ENCODE data around the gene POR. TPM values are rescaled to one million over a fixed set of nuclear protein-coding genes. Genes with fewer than 3 reads are reported as not detected.
A peak's percentile ranks its signal among the peaks of the same experiment; 100 is the strongest.
"Not testable (repeated sequence)": the region's sequence is repeated elsewhere in the genome, so short reads cannot be mapped to it uniquely, and the experiment has no call there.

Gene POR
- total RNA-seq, 1 donor from 2014 or later: 236 TPM

GRCh38 chr7:76020031-76020714, 105.2 kb downstream of the POR start:
- peak; percentile 83 to 93 (median 89) for TF ChIP-seq CTCF (IDR thresholded peaks at IDR 0.05)
- peaks cover 6 to 14% of the 10 kb centered on the region in 2 donors for H3K36me3 ChIP-seq

DNA sequence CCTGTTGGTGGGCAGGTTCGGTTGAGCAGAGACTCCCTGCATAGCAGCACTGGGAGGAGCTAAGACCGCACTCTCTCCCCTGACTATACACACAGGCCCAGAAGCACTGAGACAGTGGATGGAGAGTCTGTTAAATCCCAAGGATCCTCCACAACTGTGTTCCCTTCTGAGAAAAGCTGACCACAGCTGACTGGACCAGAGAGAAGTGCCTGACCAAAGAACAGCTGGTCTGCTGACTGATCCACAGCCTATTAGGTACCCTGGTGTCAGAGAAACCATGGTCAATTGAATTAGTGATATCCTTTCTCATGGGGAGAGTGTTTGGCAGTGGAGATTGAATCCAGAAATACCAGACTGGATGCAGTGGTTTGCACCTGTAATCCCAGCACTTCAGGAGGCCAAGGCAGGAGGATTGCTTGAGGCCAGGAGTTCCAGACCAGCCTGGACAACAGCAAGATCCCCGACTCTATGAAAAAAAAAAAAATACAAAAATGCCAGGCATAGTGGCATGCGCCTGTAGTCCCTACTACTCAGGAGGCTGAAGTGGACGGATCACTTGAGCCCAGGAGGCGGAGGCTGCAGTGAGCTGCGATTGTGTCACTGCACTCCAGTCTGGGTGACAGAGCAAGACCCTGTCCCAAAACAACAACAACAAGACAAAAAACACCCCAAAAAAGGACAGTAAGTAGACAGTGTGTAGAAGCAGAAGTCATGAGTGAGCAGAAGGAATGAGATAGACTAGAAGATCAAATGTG, 107.2 kb downstream of the POR start:
- no peak for TF ChIP-seq CTCF (IDR thresholded peaks at IDR 0.05)
- DNase-seq (ENCODE audit: low spot score in 2 of 2): no peak
- H3K9me3 ChIP-seq: no peaks in the 10 kb centered on the region
- no peak overlapping the region for H3K4me3 ChIP-seq
- H3K27ac ChIP-seq: no peak overlapping the region
- H3K36me3 ChIP-seq: peaks cover 6 to 14% of the 10 kb centered on the region in 2 donors
- H3K27me3 ChIP-seq: no peaks in the 10 kb centered on the region
- intact Hi-C loops (cut with DNase I): no loop called here
- no peaks in the 10 kb centered on the region for H3K4me1 ChIP-seq

More at GRCh38 chr7:76020031-76020714, 105.2 kb downstream of the POR start:
- Histone ChIP-seq H3K9me3 (no peaks in the 10 kb centered on the region), H3K27me3 (no peaks in the 10 kb centered on the region), H3K4me1 (no peaks in the 10 kb centered on the region), H3K4me3 (no peak overlapping the region), H3K27ac (no peak overlapping the region)
- intact Hi-C loops (cut with DNase I): loop anchor here (1.0 kb wide), 1 partner anchor 154 kb away; no protein-coding TSS in a partner anchor
- DNase-seq (ENCODE audit: low spot score in 2 of 2): peak in 1 of 2 donors; percentile 87

DNA sequence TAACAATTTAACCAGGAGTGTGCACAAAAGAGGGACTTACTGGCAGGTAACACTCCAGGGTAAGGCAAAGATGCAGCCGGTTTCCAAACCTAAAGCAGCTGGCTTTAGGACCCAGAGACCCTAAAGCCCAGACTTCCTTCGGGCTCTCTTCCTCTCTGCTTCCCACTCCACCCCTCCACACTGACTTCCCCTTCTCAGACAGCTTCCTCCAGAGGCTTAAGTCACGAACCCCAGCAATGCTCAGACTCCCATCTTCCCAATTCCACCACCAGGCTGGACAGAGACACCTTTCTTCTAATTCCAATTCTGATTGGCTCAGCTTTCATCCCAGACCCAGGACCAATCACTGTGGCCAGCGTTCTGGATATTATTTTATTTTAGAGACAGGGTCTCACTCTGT, 108.0 kb downstream of the POR start:
- no peak for DNase-seq (ENCODE audit: low spot score in 2 of 2)
- H3K36me3 ChIP-seq: peaks cover 6 to 14% of the 10 kb centered on the region in 2 donors
- intact Hi-C loops (cut with DNase I): no loop called here
- TF ChIP-seq CTCF (IDR thresholded peaks at IDR 0.05): no peak
- H3K4me3 ChIP-seq: no peak overlapping the region
- no peaks in the 10 kb centered on the region for H3K4me1 ChIP-seq
- no peaks in the 10 kb centered on the region for H3K27me3 ChIP-seq
- H3K27ac ChIP-seq: no peak overlapping the region
- H3K9me3 ChIP-seq: no peaks in the 10 kb centered on the region

GRCh38 chr7:76029682-76030081, 114.7 kb downstream of the POR start:
- DNase-seq (ENCODE audit: low spot score in 2 of 2); H3K27ac ChIP-seq; H3K4me3 ChIP-seq; H3K4me1 ChIP-seq; H3K27me3 ChIP-seq; H3K36me3 ChIP-seq; intact Hi-C loops (cut with DNase I); H3K9me3 ChIP-seq: not testable (repeated sequence)

- no peak overlapping the region for H3K4me3 ChIP-seq
- H3K27ac ChIP-seq: no peak overlapping the region
- no peak for DNase-seq (ENCODE audit: low spot score in 2 of 2)
- peaks cover 0 to 5% of the 10 kb centered on the region in 2 donors for H3K36me3 ChIP-seq
- H3K27me3 ChIP-seq: no peaks in the 10 kb centered on the region
- no peaks in the 10 kb centered on the region for H3K4me1 ChIP-seq
- intact Hi-C loops (cut with DNase I): no loop called here
- H3K9me3 ChIP-seq: no peaks in the 10 kb centered on the region
- TF ChIP-seq CTCF (IDR thresholded peaks at IDR 0.05): no peak
Measured at GRCh38 chr7:76031964-76032363, 117.0 kb downstream of the POR start.

Other genes with a start within 250 kb of the POR start
- 47.5 TPM for gene HIP1, start 176.2 kb upstream of the POR start, total RNA-seq
- not detected for gene CCL26, start 142.9 kb upstream of the POR start, total RNA-seq
- gene CCL24, start 101.3 kb upstream of the POR start, total RNA-seq: not detected
- 51.7 TPM for gene RHBDD2, start 36.1 kb upstream of the POR start, total RNA-seq
- gene TMEM120A, start 79.4 kb downstream of the POR start, total RNA-seq: 24.2 TPM
- 0.96 TPM for gene STYXL1, start 132.8 kb downstream of the POR start, total RNA-seq
- 63.5 TPM for gene MDH2, start 133.0 kb downstream of the POR start, total RNA-seq